Stomach (tissue), 4 donors: ENCODE results near the gene SLC25A12.

Source experiments
- CTCF ChIP-seq, 7 experiments: fragments of 450-650 bp in 4 of 7; fragments of 200-600 bp in 3 of 7; sonication (generic) in 3 of 7; IDR thresholded peaks; one replicate each; pipeline ENCODE4 v1.5.1; 2016 to 2019; ENCODE audit warnings: antibody characterized with exemption in 7 of 7, control low read depth in 2 of 7, mild to moderate bottlenecking in 1 of 7
- EP300 ChIP-seq: sonication (generic); formaldehyde crosslinking; IDR thresholded peaks from one replicate; pipeline ENCODE4 v1.6.1; 2017; ENCODE audit warnings: antibody characterized with exemption
- POLR2A ChIP-seq, 4 donors: fragments of 450-650 bp; IDR thresholded peaks; one replicate each; pipeline ENCODE4 v1.6.1; 2016; ENCODE audit warnings: antibody characterized with exemption in 4 of 4, control low read depth in 2 of 4, mild to moderate bottlenecking in 1 of 4, moderate library complexity in 1 of 4

GRCh38 chr2:171894612-171894947 is 536 bp upstream of the SLC25A12 start:
- TF ChIP-seq CTCF (IDR thresholded peaks at IDR 0.05) (no peak), POLR2A (IDR thresholded peaks at IDR 0.05) (no peak), EP300 (no peak)
